ENCODE measurements around the gene OSBPL10.
"Not testable (repeated sequence)": the region's sequence is repeated elsewhere in the genome, so short reads cannot be mapped to it uniquely, and the experiment has no call there.

Gene OSBPL10

GRCh38 chr3:31993843-31994242 lies 12.8 kb upstream of the OSBPL10 start:
- no peak for DNase-seq
- H3K4me1 ChIP-seq: no peaks in the 10 kb centered on the region
- no peaks in the 10 kb centered on the region for H3K36me3 ChIP-seq
- H3K27me3 ChIP-seq: no peaks in the 10 kb centered on the region
- H3K4me3 ChIP-seq (ENCODE audit: low read depth, low read length): no peak overlapping the region
- no peaks in the 10 kb centered on the region for H3K9me3 ChIP-seq
- no peak for TF ChIP-seq CTCF (IDR thresholded peaks at IDR 0.05; ENCODE audit: low read depth, low read length)

DNA sequence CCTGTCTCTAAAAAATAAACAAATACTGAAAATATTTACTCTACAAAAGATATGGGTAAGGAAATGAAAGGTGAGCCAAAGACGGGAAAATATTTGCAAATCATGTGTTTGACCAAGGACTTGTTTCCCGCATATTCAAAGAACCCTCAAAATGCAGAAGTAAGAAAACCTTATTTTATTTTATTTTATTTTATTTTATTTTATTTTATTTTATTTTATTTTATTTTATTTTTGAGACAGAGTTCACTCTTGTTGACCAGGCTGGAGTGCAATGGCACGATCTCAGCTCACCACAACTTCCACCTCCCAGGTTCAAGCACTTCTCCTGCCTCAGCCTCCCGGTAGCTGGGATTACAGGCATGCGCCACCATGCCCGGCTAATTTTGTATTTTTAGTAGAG lies 11.9 kb upstream of the OSBPL10 start:
- not testable (repeated sequence) for H3K27me3 ChIP-seq; H3K4me3 ChIP-seq (ENCODE audit: low read depth, low read length); H3K4me1 ChIP-seq; DNase-seq; H3K36me3 ChIP-seq; H3K9me3 ChIP-seq

DNA sequence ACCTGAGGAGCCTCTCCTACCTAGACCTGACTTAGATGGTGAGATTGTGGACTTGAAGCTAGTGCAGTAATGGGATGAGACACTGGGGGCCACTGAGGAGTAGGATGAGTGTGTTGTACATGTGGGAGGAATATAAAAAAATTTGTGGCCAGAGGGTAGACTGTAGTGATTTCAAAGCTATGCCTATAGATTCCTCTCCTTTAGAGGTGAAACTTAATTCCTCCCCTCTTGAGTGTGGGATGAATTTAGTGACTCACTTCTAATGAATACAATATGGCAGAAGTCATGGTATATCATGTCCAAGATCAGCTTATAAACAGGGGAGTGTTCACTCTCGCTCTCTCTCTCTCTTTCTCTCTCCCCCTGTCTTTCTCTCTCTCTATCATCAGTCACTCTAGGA lies 7.2 kb upstream of the OSBPL10 start:
- Histone ChIP-seq H3K4me3 (ENCODE audit: low read depth, low read length) (no peak overlapping the region), H3K36me3 (no peaks in the 10 kb centered on the region)
- no peak for DNase-seq

GRCh38 chr3:31985831-31986230 lies 4.8 kb upstream of the OSBPL10 start:
- Histone ChIP-seq H3K9me3 (no peaks in the 10 kb centered on the region), H3K27me3 (peaks cover 11% of the 10 kb centered on the region), H3K4me1 (no peaks in the 10 kb centered on the region), H3K4me3 (ENCODE audit: low read depth, low read length) (no peak overlapping the region), H3K36me3 (no peaks in the 10 kb centered on the region)
- no peak for DNase-seq
- TF ChIP-seq CTCF (IDR thresholded peaks at IDR 0.05; ENCODE audit: low read depth, low read length): no peak

More for the DNA sequence above, 7.2 kb upstream of the OSBPL10 start:
- Histone ChIP-seq H3K9me3 (no peaks in the 10 kb centered on the region), H3K4me1 (no peaks in the 10 kb centered on the region), H3K27me3 (no peaks in the 10 kb centered on the region)
- TF ChIP-seq CTCF (IDR thresholded peaks at IDR 0.05; ENCODE audit: low read depth, low read length): no peak

DNA sequence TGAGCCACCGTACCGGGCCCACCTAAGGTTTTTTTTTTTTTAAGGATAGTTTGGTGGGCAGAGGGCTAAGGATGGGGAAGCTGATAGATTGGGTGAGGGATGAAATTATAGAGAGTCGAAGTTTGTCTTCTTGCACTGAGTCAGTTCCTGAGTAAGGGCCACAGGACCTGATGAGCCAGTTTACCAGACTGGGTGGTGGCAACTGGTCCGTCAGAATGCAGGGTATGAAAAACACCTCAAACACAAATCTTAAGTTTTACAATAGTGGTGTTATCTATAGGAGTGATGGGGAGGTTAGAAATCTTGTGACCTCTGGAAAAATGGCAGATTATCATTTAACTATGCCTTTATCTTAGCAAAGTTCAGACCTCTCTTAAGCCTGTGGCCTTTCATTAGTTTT lies 3.3 kb upstream of the OSBPL10 start:
- Histone ChIP-seq H3K4me1 (no peaks in the 10 kb centered on the region), H3K4me3 (ENCODE audit: low read depth, low read length) (no peak overlapping the region), H3K36me3 (no peaks in the 10 kb centered on the region), H3K9me3 (no peaks in the 10 kb centered on the region), H3K27me3 (peaks cover 19% of the 10 kb centered on the region)
- TF ChIP-seq CTCF (IDR thresholded peaks at IDR 0.05; ENCODE audit: low read depth, low read length): no peak
- no peak for DNase-seq

DNA sequence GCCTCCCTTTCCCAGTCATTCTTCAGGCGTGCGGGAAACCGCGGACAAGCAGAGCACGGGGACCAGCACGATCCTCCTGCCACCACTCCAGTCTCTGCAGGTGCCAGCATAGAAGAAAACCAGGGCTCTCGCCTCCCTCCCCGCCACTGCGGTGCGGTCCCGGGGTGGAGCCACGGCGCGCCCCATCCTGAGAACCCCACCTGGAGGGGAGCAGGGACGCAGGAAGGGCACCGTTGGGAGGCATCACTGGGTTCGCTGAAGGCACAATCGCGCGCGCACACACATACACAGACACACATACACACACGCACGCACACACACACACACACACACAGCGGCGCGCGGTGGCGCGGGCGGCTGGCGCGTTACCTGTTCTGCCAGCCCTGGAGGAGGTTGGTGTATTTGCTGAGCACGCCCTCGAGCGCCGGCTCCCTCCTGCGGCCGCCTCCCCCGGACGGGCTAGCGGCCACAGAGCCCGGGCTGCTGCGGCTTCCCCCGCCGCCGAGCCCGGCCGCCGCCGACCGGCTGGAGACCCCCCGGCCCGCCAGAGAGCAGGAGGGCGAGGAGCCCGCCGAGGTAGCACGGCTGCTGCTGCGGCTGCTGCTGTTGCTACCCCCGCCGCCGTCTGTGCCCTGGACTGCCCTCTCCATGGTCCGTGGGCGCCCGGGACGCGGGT lies 394 bp downstream of the OSBPL10 start:
- Histone ChIP-seq H3K4me3 (ENCODE audit: low read depth, low read length) (peak overlapping the region; percentile 15; the same call in 1 of the 2 replicates), H3K27me3 (peaks cover 19% of the 10 kb centered on the region), H3K9me3 (no peaks in the 10 kb centered on the region), H3K4me1 (no peaks in the 10 kb centered on the region), H3K36me3 (no peaks in the 10 kb centered on the region)
- DNase-seq: peak; percentile 4
- no peak for TF ChIP-seq CTCF (IDR thresholded peaks at IDR 0.05; ENCODE audit: low read depth, low read length)

Measured in BE2C (cell line).